SK-N-DZ (cell line): ENCODE data around the gene UQCRHL. TPM values are rescaled to one million over a fixed set of nuclear protein-coding genes. Genes with fewer than 3 reads are reported as not detected.
"Not testable (repeated sequence)": the region's sequence is repeated elsewhere in the genome, so short reads cannot be mapped to it uniquely, and the experiment has no call there.

ENCODE experiments used
- DNase-seq: peaks from one replicate; pipeline ENCODE4 v3.0.0-alpha.2; 2015; ENCODE audit warnings: low spot score
- polyA plus RNA-seq, 2 experiments: library from polyadenylated mRNA; depleted of rRNA; stranded (reverse); fragments of >200 nt; gene quantifications; 2 replicates each; pipeline ENCODE4 v1.2.3, GENCODE V29; 2014

UQCRHL gene
- 4.9 and 5.8 TPM in 2 replicates for polyA plus RNA-seq (2014; cell fraction: cytosol; rRNA removed)
- polyA plus RNA-seq (2014; cell fraction: nucleus; rRNA removed), result 4.3 and 5.5 TPM in 2 replicates

DNA sequence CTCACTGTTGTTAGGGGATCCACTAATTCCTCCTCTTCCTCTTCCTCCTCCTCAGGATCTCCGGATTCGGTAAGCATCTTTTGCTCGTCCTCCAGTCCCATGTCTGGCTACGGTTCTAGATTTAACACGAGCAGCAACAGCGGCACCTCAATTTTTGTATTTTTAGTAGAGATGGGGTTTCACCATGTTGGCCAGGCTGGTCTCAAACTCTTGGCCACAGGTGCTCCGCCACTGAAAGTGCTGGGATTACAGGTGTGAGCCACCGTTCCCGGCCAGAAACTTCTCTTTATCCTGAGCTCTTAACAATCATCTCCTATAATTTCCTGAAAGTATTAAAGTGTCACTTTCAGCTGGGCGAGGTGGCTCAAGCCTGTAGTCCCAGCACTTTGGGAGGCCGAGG is at the start of gene UQCRHL:
Gene UQCRHL, minus strand, starts transcription at position 101 of the 400 bp plus-strand sequence. Its CDS starts 0 bp downstream, at position 101.
- DNase-seq, result not testable (repeated sequence)

DNA sequence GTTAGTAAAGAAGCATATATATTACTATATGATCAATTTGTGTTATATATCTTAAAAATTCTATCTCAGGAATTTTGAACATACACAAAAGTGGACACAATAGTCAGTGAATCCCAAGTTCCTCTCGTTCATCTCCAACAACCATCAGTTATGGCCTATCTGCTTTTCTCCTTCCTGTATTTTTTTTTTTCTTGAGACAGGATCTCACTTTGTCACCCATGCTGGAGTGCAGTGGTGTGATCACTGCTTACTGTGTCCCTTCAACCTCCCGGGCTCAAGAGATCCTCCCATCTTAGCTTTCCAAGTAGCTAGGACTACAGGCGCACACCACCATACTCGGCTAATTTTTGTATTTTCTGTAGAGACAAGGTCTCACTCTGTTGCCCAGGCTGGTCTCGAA is 49.4 kb upstream of the UQCRHL start:
- no peak for DNase-seq

DNA sequence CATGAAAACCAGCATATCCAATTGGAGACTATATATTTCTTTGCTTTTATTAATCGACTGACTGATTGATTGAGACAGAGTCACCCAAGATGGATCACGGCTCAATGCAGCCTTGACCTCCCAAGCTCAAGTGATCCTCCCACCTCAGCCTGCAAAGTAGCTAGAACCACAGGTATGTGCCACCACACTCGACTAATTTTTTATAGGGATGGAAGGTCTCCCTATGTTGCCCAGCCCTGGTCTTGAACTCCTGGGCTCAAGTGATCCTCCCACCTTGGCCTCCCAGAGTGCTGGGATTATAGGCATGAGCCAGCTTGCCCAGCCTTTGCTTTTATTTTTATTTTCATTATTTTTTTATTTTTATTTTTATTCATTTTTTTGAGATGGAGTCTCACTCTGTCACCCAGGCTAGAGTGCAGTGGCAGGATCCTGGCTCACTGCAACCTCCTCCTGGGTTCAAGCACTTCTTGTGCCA is 45.4 kb upstream of the UQCRHL start:
- no peak for DNase-seq

DNA sequence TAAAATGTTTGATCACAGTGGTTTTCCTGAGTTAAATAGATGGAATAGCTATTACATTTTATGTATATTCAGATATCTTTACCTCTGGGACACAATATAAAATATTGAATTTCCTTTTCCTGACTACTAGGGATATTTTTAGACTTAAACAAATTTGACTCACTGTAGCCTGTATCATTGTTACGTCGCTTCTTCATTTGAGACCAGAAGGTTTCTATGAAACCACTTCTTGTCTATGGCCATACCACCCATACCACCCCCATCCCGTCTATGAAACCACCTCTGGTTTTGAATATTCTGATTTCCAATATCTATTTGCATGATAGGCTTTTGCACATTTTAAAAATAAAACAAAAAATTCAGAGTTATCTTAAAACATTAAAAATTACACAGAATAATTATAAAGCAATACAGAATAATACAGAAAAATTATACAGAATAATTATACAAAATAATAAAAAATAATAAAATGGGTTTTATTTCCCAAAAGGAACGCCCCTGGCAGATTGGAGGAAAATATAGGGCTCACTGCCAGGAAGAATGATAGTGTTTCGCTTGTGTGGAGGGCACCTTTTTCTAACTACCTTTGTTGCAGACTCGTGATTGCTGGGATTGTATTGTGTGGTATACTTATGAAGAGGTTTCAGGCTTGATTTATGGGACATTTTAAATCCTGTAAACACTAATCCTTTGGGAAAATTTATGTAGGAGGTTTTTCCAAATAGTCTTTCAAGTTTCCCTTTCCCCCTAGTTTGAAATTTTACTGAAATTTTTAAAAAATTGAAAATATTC is 44.8 kb upstream of the UQCRHL start:
- DNase-seq, result no peak

DNA sequence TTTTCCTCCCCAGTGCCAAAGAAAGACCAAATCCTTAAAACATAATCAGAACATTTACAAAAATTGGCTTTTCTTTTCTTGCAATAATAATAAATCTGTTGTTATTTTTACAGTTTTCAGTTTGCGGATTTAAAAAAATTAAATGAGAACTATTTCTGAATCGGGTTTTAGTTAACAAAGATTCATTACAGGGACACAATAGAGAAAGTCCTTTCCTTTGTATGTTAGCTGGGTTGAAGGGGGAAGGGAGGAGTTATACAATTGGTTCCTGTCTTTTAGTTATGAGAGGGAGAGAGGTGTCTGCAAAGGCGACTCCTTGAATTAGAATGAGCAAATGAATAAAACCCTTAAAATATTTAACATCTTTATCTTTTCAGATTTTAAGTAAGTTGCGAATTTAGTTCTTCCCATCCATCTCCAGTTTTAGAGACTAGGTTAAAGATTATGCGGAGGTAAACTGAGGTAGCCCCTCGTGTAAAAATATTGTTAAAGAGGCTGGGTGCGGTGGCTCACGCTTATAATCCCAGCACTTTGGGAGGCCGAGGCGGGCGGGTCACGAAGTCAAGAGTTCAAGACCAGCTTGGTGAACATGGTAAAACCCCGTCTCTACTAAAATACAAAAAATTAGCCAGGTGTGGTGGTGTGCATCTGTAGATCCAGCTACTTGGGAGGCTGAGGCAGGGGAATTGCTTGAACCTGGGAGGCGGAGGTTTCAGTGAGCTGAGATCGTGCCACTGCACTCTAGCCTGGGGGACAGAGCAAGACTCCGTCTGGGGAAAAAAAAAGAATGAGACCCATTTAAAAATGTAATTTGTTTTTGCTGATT is 44.0 kb upstream of the UQCRHL start:
- no peak for DNase-seq

DNA sequence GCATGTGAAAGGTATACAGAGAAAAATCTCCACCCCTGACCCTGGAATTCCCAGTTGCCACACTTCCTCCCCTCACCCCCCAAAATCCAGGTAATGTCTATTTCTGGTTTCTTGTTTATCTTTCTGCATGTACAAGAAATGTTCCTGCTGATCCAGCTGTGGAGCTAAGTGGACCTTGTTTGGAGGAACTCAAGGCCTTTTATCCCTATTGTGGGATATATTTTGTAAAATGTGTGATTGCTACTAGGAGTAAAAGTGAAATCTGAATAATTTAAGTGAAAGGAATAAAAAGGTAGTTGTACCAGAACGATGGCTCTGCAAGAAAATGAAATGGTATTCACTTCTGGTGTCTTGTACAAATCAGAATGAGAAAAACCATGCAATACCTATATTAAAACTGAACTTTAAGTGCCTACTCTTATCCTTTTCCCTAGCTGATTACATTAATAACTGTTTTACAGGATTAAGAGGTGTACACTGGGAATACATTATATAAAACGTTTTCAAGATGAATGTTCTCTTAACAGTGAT is 43.1 kb upstream of the UQCRHL start:
- DNase-seq, result no peak

DNA sequence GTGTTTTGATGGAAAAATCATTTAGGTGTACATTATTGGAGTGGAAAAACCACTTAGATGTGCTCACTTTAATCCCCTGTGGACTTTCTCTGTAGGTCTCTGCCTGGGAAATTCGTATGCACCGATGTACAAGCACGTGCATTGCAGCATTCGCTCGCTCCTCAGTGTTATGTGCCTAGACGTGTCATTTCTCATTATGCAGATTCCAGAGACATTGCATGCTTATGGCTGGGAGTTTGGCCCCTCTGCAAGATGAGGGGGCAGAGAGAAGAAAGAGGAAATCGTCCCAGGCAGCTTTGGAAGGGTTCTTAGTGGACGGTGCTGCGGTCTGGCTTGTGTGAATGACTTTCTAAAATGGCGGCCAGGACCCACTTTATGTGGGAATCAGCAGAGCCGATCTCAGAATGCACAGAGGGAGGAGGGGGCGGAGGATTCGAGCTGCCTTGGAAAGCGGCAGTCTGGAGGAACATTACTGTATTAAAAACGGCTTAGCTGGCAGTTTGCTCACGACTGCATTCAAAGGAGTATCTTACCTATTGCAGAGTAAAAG is 42.4 kb upstream of the UQCRHL start:
- DNase-seq, result peak; percentile 85

DNA sequence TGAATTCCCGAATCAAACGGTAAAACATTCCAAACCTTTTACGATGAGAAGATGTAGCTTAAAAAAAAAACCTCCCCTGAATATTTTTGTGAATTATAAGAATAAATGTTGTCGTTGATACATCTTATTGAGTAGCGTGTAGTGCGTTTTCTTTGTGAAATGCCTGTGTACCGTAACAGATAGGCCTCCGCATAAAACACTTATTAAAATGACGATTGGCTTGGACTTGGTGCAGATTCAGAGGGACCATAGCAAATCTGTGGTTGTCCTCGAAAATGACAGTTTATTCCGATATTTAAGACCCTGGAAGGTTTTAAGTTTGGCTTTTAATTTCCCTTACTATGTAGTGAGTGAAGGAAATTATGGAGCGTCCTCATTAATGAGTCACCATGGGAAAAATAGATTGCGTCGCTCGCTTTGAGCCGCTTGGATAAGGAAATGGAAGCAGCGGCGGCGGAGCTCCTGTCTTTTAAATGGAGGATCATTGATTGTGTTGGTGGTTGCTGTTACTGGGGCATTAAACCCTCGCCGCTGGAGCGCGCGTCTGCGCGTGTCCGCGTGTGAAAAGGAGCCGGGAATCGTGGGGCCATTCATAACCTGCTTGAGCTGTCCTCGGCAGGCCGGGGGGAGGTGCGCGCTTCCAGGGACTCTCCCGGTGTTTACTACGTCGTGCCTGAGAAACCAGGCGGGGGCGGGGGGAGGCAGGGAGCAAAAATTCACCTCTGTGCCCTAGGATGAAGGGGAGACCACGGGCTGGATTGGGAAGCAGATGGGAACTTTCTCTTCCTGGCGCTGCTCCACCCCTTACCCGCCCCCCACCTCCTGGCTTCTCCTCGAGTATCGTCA is 41.7 kb upstream of the UQCRHL start:
- peak; percentile 85 for DNase-seq

DNA sequence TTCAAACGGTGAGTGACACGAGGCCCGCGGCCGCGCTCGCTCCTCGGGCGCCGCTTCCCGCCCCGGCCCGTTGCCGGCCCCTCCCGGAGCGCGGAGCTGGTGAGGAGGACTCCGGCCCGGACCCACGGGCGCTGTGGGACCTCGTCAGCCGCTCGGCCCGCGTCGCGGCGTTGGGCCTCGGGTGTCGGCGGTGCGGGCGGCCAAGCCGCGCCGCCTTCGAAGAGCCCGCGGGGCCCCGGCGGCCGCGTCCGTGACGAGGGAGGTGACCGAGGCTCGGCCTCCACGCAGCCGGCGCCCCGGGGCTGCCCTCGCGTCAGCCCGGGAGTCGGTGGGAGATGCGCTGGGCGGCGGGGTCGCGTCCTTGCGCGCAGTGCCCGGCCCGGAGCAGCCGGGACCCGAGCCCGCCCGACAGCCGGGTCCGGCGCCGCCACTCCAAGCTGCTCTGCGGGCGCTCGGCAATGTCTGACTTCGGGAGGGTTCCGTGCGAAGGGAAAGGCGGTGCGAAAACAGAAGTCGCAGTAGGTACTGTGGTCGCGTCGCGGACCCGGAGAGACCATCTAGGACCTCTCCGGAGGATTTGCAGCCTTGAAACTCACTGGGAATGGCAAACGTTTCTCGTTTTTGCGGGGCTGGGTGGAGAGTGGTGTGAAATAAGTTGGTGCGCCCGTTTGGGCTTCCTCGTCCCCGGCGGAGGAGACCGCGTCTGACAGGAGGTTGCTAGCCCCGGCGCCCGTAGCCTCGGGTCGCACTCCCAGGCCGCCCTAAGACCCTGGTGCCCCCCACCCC is 40.9 kb upstream of the UQCRHL start:
- no peak for DNase-seq

DNA sequence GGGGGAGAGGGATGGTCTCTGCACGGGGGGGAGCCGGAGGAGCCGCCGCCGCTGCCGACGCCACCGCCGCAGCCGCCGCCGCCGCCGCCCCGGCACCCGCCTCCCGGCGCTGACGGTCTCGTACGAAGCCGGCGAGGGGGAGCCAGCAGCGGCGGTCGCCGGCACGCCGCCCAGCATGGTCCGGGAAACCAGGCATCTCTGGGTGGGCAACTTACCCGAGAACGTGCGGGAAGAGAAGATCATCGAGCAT is 40.4 kb upstream of the UQCRHL start:
- no peak for DNase-seq

DNA sequence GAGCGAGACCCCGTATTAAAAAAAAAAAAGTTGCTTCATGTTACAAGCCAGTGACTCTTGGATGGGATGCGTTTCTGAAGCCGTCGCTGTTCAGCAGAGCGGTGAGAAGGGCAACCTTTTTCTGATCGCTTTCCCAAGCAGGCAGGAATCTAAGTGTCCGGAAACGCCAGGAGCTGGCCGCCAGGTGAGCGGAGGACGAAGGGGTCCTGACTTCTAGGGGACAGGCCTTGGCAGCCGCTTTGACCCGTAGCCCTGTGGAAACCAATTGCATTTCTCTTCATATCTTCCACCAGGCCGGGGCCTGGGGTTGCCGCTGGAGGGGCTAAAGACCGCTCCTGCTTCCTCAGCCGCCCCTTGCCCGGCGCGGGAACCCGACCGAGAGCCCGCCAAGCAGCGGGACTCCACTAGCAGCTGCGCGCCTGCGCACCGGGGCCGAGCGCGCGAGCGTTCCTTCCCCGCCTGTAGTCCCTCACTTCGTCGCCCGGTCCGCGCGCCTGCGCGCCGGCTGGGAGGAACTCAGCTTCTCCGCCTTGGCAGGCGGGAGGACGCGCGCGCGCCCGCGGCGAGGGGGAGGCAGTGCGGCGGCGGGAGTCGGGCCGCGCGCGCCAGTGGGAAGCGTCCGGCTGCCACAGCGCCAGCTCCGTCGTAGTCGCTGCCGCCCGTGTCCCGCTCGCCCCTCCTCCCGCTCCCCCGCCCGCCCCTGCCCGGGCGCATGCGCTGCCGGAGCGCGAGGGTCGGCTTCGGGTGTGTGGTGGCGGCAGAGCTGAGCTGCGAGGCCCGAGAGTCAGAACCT is 39.8 kb upstream of the UQCRHL start, which contains the start of gene SPEN:
Gene SPEN, plus strand, starts transcription at position 608 of the 793 bp plus-strand sequence. CDS start 361 bp downstream, outside the sequence.
- peak; percentile 93 for DNase-seq

DNA sequence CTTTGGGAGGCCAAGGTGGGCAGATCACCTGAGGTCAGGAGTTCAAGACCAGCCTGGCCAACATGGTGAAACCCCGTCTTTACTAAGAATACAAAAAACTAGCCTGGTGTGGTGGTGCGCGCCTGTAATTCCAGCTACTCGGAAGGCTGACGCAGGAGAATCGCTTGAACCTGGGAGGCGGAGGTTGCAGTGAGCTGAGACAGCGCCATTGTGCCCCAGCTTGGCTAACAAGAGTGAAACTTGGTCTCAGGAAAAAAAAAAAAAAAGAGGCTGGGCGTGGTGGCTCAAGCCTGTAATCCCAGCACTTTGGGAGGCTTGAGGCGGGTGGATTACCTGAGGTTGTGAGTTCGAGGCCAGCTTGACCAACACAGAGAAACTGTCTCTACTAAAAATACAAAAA is 38.6 kb upstream of the UQCRHL start:
- DNase-seq, result not testable (repeated sequence)

DNA sequence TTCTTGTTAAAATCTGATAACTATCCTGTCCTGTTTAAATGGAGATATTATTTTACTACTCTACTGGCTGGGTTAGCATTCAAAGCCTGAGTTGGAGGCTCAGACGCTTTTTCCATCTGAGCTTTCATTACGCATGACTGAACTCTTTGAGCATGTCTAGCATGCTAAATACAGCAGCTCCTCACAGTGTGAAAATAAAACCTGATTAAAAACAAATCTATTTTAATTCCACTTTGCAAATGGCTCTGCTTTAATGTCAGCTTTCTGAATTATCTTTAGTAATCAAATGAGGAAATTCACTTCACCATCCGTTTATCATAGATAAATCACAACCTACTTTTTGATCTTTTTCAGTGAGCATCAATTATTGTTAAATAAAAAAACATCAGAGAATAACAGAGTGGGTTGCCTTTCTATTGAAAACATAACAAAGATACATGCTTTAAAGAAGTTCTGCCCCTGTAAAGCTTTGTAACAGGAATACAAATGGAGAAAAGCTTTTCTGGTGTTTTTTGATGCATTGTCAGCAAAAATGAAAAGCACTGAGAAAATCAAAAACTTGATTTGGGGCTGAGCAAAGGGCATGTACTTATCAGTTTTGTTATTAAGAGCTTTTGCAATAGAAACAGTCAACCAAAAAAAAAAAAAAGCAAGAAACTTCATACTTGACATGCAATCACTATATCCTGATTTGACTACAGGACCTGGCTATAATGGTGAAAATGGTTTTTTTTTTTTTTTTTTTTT is 36.5 kb upstream of the UQCRHL start:
- no peak for DNase-seq

DNA sequence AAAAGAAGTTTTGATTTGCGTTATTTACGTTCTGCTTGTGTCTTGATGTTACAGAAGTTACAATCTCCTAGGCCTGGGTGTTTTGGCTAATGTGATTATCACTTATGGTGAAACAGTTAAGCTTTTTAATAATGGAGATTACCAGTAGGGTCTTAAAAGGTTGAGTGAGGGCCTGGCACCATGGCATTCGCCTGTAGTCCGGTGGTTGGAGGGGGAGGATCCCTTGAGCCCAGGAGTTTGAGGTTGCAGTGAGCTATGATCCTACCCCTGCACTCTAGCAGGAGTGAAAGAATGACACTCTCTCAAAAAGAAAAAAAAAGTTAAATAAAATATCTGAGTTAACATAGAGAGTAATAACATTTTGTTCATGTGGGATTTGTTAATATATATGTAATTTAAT is 31.3 kb upstream of the UQCRHL start:
- no peak for DNase-seq

DNA sequence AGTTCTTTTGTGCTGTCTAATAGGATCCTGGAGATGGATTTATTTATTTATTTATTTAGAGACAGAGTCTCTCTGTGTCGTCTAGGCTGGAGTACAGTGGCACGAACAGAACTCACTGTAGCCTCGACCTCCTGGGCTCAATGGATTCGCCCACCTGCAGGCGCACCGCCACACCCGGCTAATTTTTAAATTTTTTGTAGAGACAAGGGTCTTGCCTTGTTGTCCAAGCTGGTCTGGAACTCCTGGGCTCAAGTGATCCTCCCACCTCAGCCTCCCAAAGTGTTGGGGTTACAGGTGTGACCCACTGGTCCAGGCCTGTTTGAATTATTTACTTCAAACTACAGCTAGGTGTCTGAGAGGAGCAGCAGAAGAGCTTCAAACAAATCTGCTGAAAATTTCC is 30.5 kb upstream of the UQCRHL start:
- DNase-seq, result no peak

DNA sequence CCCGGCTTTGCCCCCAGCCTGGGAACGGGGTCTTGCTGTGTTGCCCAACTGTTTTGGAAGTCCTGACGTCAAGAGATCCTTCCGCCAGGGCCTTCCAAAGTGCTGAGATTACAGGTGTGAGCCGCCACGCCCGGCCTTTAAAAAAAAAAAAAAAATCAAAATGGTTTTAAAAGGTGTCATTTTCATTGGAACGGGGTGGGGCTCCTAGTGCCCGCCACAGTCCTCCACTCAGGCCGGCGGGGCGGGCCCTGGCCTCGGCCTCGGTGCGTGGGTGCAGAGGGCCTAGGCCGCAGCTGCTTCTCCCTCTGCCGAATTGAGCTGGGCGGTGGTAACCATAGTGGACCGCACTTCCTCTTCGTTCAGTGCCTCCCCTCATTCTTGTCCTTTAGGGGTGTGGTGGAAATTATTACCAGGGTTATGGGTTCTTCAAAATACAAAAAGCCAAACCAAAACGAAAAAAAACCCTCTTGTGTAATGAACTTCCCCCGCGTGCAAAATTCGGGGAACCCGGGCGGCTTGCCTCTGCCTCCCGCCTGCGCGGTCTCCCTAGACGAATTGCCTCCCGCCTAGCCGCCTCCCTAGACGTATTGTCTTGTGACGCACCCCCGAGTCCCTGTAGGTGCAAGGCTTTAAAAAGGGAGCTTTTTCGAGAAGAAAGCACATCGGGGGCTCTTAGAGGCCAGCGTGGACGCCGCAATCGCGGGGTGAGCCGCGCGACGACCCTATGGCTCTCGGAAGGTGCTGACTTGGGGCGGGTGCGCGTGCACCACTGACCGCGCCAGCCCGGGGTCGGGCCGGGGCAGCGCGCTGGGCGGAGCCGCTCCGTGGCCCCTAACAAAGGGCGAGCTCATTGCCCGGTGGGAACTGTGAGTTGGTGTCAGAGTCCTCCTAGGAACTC is 29.6 kb upstream of the UQCRHL start:
- DNase-seq, result no peak

DNA sequence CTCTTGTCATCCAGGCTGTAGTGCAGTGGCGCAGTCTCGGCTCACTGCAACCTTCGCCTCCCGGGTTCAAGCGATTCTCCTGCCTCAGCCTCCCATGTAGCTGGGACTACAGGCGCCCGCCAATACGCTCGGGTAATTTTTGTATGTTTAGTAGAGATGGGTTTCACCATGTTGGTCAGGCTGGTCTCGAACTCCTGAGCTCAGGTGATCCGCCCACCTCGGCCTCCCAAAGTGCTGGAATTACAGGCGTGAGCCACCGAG is 29.0 kb upstream of the UQCRHL start:
- DNase-seq, result not testable (repeated sequence)
